Gastrocnemius medialis (tissue), 4 donors: ENCODE results near the gene ARHGEF26. TPM values are rescaled to one million over a fixed set of nuclear protein-coding genes. Genes with fewer than 3 reads are reported as not detected.

Experiments
- ATAC-seq, 2 donors: fragments of 150-250 bp; one replicate each; pipeline ENCODE4 v1.9.1; 2016
- DNase-seq, 2 donors: peaks; one replicate each; pipeline ENCODE4 v3.0.0-alpha.2; 2019
- H3K27ac ChIP-seq, 4 donors: fragments of 200-600 bp; sonication (generic); 1 replicate in 1 of 4; 2 replicates in 3 of 4; pipeline ENCODE4 v1.5.1; 2016 to 2018; ENCODE audit warnings: mild to moderate bottlenecking in 2 of 4, moderate library complexity in 1 of 4
- H3K27me3 ChIP-seq, 3 donors: fragments of 200-600 bp; sonication (generic) in 2 of 3; 1 replicate in 1 of 3; 2 replicates in 2 of 3; pipeline versions ENCODE4 v1.5.1 to v1.6.0; 2016 to 2019; ENCODE audit warnings: mild to moderate bottlenecking in 1 of 3, moderate library complexity in 1 of 3
- H3K36me3 ChIP-seq, 2 donors: fragments of 200-600 bp; sonication (generic) in 1 of 2; one replicate each; pipeline ENCODE4 v1.5.1; 2017 to 2018
- H3K4me1 ChIP-seq, 2 donors: fragments of 200-600 bp; sonication (generic) in 1 of 2; one replicate each; pipeline ENCODE4 v1.5.1; 2016 to 2017; ENCODE audit warnings: mild to moderate bottlenecking in 2 of 2
- H3K4me3 ChIP-seq, 4 donors: fragments of 200-600 bp; sonication (generic) in 3 of 4; 1 replicate in 1 of 4; 2 replicates in 3 of 4; pipeline ENCODE4 v1.5.1; 2016 to 2019; ENCODE audit warnings: mild to moderate bottlenecking in 2 of 4
- H3K9me3 ChIP-seq, 3 donors: fragments of 200-600 bp; sonication (generic) in 2 of 3; 1 replicate in 1 of 3; 2 replicates in 2 of 3; pipeline ENCODE4 v1.5.1; 2016 to 2019
- POLR2A ChIP-seq, 2 donors: fragments of 450-650 bp; IDR thresholded peaks; one replicate each; pipeline ENCODE4 v1.6.1; 2017; ENCODE audit warnings: antibody characterized with exemption in 2 of 2, mild to moderate bottlenecking in 2 of 2, moderate library complexity in 2 of 2
- in situ Hi-C, 4 donors: fragments of 200-750 bp; cut with MboI; loops; one replicate each; pipeline versions ENCODE4 v1.15.0 to v1.8.0; 2017; ENCODE audit warnings: low sequenced_read_pairs in 4 of 4
- intact Hi-C: fragments of 100-400 bp; cut with DNase I; formaldehyde crosslinking; loops from one replicate; pipeline ENCODE4 v1.15.1; 2023; ENCODE audit warnings: low total_unique reads
- total RNA-seq, 4 donors: library from RNA; depleted of rRNA; stranded (reverse); fragments of >200 nt; gene quantifications; one replicate each; pipeline versions ENCODE4 v1.1.0 to v1.2.3, GENCODE V29; 2016
- TF ChIP-seq, protein P1 (sequence below), 5 experiments: fragments of 450-650 bp in 3 of 5; fragments of 200-600 bp in 2 of 5; sonication (generic) in 2 of 5; IDR thresholded peaks in 4 of 5; conservative IDR thresholded peaks in 1 of 5; 1 replicate in 4 of 5; 2 replicates in 1 of 5; pipeline ENCODE4 v1.5.1; 2016 to 2019; ENCODE audit warnings: antibody characterized with exemption in 5 of 5, mild to moderate bottlenecking in 3 of 5, moderate library complexity in 3 of 5

The ARHGEF26 gene
- total RNA-seq, 4 donors from 2014 or later: 0.41 to 1.7 (median 1.2) TPM

DNA sequence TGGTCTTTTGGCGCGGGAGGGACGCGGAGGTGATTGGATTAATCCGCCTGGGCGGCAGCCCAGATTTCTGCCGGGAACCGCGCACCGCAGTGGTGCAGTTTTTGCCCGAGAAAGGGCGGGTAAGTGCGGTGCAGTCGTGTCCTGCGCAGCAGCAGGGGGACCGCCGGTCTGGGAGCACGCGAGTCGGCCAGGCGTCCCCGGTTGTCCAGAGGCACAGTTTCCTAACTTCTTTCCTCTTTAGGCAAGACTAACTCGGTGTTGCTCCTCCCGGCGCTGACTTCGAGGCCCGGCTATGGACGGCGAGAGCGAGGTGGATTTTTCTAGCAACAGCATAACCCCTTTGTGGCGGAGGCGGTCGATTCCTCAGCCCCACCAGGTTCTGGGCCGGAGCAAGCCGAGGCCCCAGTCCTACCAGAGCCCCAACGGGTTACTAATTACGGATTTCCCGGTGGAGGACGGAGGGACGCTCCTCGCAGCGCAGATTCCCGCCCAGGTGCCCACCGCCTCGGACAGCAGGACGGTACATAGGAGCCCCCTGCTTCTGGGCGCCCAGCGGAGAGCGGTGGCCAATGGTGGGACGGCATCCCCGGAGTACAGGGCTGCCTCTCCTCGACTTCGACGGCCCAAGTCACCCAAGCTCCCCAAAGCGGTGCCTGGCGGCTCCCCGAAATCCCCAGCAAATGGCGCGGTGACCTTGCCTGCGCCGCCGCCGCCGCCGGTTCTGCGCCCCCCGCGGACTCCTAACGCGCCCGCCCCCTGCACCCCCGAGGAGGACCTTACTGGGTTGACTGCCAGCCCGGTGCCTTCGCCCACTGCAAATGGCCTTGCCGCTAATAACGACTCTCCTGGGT lies 736 bp downstream of the ARHGEF26 start:
- in situ Hi-C loops (no loop called here), intact Hi-C loops (no loop called here)
- H3K4me3 ChIP-seq: peak overlapping the region; percentile 68 to 81 (median 72)
- ATAC-seq (peak; percentile 43 to 54), DNase-seq (no peak)
- peaks cover 20 to 36% (median 29%) of the 10 kb centered on the region in 3 donors for H3K27me3 ChIP-seq
- no peaks in the 10 kb centered on the region for H3K36me3 ChIP-seq
- H3K4me1 ChIP-seq: no peaks in the 10 kb centered on the region
- no peak for TF ChIP-seq POLR2A (IDR thresholded peaks at IDR 0.05)
- TF ChIP-seq, protein P1, sequence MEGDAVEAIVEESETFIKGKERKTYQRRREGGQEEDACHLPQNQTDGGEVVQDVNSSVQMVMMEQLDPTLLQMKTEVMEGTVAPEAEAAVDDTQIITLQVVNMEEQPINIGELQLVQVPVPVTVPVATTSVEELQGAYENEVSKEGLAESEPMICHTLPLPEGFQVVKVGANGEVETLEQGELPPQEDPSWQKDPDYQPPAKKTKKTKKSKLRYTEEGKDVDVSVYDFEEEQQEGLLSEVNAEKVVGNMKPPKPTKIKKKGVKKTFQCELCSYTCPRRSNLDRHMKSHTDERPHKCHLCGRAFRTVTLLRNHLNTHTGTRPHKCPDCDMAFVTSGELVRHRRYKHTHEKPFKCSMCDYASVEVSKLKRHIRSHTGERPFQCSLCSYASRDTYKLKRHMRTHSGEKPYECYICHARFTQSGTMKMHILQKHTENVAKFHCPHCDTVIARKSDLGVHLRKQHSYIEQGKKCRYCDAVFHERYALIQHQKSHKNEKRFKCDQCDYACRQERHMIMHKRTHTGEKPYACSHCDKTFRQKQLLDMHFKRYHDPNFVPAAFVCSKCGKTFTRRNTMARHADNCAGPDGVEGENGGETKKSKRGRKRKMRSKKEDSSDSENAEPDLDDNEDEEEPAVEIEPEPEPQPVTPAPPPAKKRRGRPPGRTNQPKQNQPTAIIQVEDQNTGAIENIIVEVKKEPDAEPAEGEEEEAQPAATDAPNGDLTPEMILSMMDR (IDR thresholded peaks at IDR 0.05 in 4 of 5, conservative IDR thresholded peaks at IDR 0.05 in 1 of 5): no peak
- peak overlapping the region; percentile 21 to 57 (median 47) for H3K27ac ChIP-seq
- no peaks in the 10 kb centered on the region for H3K9me3 ChIP-seq

DNA sequence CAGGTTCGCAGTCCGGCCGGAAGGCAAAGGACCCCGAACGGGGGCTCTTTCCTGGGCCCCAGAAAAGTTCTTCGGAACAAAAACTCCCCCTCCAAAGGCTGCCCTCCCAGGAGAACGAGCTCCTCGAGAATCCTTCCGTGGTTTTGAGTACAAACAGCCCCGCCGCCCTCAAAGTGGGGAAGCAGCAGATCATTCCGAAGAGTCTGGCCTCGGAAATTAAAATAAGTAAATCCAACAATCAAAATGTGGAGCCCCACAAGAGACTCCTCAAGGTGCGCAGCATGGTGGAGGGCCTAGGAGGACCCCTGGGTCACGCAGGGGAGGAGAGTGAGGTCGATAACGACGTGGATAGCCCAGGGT lies 1.3 kb downstream of the ARHGEF26 start:
- Histone ChIP-seq H3K27me3 (peaks cover 20 to 36% (median 29%) of the 10 kb centered on the region in 3 donors), H3K4me3 (peak overlapping the region; percentile 68 to 81 (median 72)), H3K4me1 (no peaks in the 10 kb centered on the region), H3K9me3 (no peaks in the 10 kb centered on the region), H3K27ac (peak overlapping the region in 3 of 4 donors; percentile 18 to 57 (median 40)), H3K36me3 (no peaks in the 10 kb centered on the region)
- intact Hi-C loops (no loop called here), in situ Hi-C loops (no loop called here)
- ATAC-seq (no peak), DNase-seq (no peak)
- TF ChIP-seq POLR2A (IDR thresholded peaks at IDR 0.05): no peak
- TF ChIP-seq, protein P1 (IDR thresholded peaks at IDR 0.05 in 4 of 5, conservative IDR thresholded peaks at IDR 0.05 in 1 of 5): no peak

DNA sequence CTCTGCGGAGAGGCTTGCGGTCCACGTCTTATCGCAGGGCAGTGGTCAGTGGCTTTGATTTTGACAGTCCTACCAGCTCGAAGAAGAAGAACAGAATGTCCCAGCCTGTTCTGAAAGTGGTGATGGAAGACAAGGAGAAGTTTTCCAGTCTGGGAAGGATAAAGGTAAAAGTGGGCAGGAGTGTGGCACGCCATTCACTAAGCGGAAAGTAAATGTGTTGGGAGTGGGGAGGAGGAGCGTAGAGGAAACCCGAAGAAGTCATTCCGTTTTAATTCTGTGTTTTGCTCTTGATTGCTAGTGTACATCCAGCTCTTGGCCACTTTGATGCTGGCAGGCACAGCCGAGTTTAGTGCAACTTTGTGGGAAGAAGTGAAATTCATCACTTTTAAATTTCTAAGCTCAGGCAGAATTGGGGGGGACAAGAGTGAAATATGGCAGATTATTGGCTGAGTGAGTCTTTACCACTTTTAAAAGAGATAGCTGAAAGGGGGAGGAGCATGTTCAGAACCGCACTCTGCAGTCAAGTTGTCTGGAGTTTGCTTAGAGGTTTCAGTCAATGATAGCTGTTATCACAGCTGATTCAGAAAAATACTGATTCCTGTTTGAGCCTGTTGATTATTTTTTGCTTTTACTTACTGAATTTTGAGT lies 1.8 kb downstream of the ARHGEF26 start:
- no peak for DNase-seq
- TF ChIP-seq POLR2A (IDR thresholded peaks at IDR 0.05): no peak
- peaks cover 20 to 36% (median 29%) of the 10 kb centered on the region in 3 donors for H3K27me3 ChIP-seq
- peak overlapping the region in 3 of 4 donors; percentile 18 to 57 (median 40) for H3K27ac ChIP-seq
- no peaks in the 10 kb centered on the region for H3K36me3 ChIP-seq
- in situ Hi-C loops: no loop called here
- ATAC-seq: peak in 1 of 2 donors; percentile 18
- no peaks in the 10 kb centered on the region for H3K4me1 ChIP-seq
- peak overlapping the region; percentile 68 to 81 (median 72) for H3K4me3 ChIP-seq
- no peaks in the 10 kb centered on the region for H3K9me3 ChIP-seq
- intact Hi-C loops: no loop called here

GRCh38 chr3:154123906-154124305 lies 2.7 kb downstream of the ARHGEF26 start:
- intact Hi-C loops: no loop called here
- no peak overlapping the region for H3K27ac ChIP-seq
- no peak for ATAC-seq

More at GRCh38 chr3:154123906-154124305, 2.7 kb downstream of the ARHGEF26 start:
- Histone ChIP-seq H3K4me1 (no peaks in the 10 kb centered on the region), H3K9me3 (no peaks in the 10 kb centered on the region), H3K27me3 (peaks cover 20 to 36% (median 29%) of the 10 kb centered on the region in 3 donors), H3K4me3 (peak overlapping the region in 1 of 4 donors; percentile 69), H3K36me3 (no peaks in the 10 kb centered on the region)
- no peak for DNase-seq
- TF ChIP-seq, protein P1 (IDR thresholded peaks at IDR 0.05 in 4 of 5, conservative IDR thresholded peaks at IDR 0.05 in 1 of 5): no peak
- no peak for TF ChIP-seq POLR2A (IDR thresholded peaks at IDR 0.05)
- in situ Hi-C loops: no loop called here
